HG03520 (cell line): ENCODE results near the gene SIX5.
A peak's percentile ranks its signal among the peaks of the same experiment; 100 is the strongest.

Source experiments
- ATAC-seq: cut with Tn5 transposase; IDR thresholded peaks from one replicate; pipeline ENCODE4 v1.9.1; 2021; ENCODE audit warnings: mild to moderate bottlenecking, moderate library complexity; ENCODE audit not compliant: unreplicated experiment

Gene SIX5

DNA sequence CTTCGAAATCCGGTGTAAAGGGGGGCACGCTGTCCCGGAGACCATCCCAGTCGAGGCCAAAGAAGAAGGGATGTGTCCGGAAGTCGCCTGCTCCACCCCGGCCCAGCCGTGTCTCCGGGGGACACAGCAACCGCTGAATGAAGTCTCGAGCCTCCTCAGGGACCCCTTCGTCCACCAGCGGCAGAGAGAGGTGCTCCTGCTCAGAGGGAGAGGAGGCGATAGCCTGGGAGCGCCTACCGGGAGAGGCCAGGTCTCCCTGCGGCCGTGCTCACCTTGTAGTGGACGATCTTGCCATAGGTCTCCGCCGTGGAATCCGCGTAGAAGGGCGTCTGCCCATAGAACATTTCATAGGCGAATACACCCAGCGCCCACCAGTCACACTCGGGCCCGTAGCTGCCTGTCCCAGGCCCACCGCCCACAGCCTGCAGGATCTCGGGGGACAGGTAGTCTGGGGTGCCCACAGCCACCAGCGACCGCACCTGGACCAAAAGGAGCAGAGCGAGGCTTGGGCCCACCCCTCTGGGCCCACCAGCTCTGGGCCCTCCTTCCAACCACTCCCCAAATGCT, 8.4 kb upstream of the SIX5 start:
- ATAC-seq = no peak

DNA sequence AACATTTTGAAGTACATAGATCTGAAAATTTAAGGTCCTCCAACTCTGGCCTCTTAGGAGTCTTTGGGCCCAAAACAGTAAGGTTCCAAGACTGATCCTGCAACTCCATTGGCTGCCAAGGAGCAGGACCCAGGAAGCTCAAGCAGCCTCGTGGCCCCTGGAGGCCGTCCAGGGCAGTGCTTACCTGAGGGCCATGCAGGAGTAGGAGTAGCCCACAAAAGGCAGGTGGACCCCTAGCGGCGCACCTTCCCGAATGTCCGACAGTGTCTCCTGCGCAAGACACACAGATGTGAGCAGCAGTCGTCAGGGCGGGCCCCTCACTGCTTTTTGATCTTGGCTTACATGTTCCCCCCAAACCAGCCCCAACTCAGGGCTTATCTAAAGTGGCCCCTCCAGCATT, 5.7 kb upstream of the SIX5 start:
- no peak for ATAC-seq

DNA sequence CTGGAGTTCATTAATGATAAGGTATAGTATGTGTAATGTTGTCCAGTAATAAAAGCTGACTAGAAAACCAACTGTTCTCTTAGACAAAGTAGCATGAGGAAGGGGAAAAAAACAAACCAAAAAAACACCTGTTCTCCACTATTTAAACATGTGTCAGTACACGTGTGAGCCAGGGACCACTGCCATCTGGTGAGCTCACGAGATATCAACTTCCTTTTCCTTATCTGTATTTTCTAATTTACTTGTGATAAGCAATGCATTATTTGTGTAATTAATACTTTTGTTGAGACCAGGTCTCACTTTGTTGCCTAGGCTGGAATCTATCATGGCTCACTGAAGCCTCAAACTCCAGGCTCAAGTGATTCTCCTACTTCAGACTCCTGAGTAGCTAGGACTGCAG, 4.3 kb upstream of the SIX5 start:
- no peak for ATAC-seq

DNA sequence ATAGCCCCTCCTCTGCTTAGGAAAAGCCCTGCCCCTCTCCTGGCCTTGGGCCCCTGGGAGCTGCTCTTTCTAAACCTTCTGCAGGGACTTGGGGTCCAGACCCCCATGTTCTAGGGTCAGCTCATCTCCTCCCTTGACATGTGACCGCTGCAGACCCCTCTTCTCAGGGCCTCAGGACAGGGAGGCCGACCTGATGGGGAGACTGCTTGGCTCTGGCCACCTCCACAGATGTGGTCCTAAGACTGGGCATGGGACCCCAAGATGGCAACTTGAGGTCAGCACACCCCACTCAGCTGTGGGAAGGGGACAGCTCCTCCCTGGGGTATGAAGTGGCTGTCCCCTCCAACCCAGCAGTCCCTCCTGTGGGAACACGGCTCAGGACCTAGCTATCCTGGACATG, 3.9 kb upstream of the SIX5 start:
- no peak for ATAC-seq

DNA sequence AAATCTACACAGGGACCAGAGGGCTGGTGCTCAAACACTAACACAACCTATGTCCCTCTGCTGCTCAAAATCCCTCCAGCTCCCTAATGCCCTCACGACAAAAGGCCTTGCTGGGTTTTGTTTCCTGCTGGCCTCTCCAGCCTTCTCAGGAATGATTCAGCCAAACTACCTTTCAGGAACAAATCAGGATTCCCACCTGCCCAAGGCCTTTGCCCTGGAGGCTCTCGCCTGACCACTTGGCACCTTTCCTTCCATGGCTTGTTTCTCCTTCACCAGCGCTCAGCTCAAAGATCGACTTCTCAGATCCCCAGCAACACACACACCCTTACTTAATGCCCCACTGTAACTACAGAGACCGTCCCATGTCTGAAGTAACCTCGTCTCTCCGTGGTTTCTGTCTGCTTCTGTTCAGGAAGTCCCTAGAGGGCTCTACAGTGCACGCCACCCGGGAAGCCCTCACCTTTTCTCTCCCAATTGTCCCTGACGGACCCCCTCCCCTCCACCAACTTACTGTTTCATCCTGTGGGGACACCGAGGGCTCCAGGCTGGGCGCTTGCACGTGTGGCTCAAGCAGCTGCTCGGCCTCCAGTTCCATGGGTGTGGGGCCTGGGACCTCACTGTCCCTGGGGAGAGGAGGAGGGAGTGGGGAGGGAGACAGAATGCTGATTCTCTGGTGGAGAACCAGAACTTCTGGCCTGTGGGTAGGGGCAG, 3.2 kb upstream of the SIX5 start:
- no peak for ATAC-seq

DNA sequence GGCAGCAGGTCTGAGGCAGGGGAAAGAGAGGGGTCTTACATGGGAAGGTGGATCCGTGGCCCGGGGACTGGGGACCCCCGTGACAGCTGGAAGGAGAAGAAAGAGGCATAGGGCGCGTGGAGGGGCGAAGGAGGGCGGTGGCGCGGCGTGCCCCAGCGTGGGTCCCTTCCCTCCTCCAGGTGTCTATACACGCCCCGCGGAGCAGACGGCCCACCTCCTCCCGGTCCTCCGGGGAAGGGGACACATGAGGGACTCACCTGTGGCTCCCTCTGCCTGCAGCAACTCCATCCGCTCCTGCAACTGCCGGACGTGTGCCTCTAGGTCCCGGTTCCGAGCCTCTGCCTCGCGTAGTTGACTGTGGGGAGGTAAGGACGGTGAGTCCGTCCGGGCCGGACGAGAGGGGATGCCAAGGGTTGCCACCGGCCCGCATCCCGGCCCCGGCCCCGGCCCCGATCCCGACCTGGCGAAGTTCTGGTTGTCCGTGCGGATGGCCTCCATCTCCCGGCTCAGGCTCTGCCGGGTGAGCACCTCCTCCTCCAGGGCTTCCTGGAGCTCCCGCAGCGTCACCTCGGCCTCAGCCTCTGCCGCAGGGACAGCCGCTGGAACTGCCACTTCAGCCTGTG, 2.4 kb upstream of the SIX5 start:
- ATAC-seq = no peak

DNA sequence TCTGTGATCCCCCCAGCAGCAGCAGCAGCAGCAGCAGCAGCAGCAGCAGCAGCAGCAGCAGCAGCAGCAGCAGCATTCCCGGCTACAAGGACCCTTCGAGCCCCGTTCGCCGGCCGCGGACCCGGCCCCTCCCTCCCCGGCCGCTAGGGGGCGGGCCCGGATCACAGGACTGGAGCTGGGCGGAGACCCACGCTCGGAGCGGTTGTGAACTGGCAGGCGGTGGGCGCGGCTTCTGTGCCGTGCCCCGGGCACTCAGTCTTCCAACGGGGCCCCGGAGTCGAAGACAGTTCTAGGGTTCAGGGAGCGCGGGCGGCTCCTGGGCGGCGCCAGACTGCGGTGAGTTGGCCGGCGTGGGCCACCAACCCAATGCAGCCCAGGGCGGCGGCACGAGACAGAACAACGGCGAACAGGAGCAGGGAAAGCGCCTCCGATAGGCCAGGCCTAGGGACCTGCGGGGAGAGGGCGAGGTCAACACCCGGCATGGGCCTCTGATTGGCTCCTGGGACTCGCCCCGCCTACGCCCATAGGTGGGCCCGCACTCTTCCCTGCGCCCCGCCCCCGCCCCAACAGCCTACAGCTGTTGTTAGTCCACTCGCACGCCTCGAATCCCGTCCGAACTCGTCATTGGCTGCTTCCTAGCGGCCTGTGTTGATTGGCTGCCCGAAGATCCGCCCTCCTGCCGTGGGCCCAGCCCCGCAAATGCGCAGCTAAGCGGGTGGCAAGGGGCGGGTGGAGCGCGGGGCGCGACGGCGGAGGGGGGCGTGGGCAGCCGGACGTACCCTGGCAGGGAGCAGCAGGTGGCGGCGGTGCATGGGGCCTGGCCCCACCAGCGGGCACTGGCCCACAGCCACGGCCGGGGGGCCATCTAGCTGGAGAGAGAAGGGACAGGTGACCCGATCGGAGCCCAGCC, 1.4 kb upstream of the SIX5 start:
- peak; percentile 40 for ATAC-seq

DNA sequence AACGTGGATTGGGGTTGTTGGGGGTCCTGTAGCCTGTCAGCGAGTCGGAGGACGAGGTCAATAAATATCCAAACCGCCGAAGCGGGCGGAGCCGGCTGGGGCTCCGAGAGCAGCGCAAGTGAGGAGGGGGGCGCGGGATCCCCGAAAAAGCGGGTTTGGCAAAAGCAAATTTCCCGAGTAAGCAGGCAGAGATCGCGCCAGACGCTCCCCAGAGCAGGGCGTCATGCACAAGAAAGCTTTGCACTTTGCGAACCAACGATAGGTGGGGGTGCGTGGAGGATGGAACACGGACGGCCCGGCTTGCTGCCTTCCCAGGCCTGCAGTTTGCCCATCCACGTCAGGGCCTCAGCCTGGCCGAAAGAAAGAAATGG, 754 bp upstream of the SIX5 start:
- no peak for ATAC-seq

DNA sequence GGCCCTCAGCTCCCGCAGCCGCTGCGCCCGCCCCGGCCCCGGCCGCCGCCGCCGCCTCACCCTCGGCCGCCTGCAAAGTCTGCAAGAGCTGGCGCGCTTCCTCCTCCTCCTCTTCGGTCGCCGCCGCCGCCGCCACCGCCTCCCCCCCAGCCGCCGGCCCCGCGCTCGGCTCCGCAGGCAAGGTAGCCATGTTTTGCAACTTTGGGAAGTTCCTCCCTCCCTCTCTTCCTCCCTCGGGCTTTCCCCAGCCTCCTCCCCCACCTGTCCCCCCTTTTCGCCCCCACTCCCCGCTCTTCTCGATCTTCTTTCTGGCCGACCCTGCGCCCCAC, 433 bp downstream of the SIX5 start:
- ATAC-seq = no peak

DNA sequence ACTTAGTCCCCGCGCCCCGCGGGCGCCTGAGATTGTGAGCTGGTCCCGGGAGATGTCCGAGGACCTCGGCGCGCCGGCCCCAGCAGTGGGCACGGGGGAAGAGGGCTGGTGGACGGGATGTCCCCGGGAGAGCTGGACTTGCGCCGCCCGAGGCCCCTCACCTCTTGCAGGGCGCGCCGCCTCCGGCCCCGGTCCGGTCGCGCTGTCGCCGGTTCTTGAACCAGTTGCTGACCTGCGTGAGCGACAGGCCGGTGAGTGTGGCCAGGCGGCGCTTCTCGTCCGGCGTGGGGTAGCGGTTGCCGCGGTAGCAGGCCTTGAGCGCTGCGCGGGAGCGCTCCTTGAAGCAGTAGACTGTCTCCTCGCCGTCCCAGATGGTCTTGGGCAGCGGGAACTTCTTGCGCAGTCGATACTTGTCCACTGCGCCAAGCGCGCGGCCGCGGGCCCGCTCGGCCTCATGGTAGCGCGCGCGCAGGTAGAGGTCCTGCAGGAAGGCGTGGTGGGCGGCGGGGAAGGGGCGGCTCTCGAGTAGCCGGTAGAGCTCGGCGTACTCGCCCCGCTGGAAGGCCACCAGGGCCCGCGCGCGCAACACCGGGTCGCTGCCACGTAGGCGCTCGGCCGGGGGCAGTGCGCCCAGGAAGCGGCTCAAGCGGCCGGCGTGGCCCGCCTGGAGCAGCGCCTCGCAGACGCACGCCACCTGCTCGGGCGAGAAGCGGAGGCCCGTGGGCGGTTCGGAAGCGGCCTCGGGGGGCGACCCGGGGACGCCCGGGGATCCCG, 984 bp downstream of the SIX5 start:
- ATAC-seq = no peak

DNA sequence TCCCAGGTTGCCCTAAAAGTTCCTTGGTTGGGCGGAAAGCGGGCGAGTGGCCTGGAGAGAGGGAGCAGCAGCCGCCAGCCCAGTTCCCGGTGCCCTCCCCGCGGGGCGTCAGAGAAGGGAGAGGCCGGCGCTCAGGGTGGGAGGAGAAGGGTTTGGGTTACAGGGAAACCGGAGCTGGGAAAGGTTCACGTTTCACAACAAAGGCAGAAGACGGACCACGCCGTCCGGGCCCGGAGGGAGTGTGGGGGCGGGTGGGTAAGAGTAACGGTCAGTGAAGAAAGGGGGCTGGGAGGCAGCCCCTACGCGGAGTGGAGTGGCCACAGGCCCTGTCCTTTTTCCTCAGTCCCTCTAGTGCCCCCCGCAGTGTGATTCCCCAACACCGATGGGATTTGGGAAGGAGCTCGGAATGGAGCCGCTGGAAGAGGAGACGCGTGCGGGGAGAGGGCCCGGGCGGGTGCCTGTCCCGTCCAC, 1.6 kb downstream of the SIX5 start:
- ATAC-seq = no peak

DNA sequence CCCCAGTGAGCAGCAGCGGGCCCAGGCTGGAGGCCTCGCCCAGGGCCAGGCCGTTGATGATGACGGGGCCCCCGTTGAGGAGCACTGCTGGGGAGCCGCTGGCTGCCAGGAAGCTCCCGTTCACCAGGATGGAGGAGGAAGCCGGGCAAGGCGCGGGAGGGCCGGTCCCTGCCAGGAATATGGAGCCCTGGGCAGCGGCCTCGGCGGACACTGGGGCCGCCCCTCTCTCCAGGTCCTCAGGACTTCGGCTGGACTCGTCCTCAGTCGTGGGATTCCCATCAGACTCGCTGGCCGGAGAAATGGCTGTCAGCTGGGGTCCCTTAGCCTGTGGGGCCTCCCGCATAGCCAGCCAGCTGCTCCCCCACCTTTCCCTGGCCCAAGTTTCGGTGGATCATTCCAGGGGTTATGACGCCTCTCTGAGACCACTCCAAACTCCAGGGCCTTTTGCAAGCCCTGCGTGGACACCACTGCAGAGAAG, 2.1 kb downstream of the SIX5 start:
- no peak for ATAC-seq

DNA sequence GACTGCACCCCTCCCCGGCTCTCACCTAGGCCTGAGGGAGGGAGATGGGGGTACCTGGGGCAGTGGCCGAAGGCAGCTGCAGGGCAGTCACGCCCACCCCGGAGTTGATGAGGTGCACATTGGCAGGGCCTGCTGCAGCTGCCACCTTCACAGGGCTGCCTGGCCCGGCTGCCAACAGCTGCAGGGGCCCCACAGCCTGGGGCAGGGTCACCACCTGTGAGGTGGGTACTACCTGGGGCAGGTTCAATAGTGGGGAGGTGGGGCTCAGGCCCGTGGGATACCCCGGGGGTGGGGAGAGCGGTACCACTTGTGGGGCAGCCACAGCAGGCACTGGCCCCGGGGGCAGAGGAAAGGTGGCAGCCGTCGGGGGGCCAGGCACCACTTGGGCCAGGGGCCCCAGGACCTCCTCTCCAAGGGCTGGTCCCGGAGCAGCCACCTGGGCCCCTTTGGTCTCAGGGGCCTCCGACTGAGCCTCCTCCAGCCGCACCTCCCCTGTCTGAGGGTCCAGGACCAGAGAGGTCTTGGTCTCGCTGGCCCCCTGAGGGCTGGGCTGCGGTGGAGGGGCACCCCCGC, 2.7 kb downstream of the SIX5 start:
- no peak for ATAC-seq

DNA sequence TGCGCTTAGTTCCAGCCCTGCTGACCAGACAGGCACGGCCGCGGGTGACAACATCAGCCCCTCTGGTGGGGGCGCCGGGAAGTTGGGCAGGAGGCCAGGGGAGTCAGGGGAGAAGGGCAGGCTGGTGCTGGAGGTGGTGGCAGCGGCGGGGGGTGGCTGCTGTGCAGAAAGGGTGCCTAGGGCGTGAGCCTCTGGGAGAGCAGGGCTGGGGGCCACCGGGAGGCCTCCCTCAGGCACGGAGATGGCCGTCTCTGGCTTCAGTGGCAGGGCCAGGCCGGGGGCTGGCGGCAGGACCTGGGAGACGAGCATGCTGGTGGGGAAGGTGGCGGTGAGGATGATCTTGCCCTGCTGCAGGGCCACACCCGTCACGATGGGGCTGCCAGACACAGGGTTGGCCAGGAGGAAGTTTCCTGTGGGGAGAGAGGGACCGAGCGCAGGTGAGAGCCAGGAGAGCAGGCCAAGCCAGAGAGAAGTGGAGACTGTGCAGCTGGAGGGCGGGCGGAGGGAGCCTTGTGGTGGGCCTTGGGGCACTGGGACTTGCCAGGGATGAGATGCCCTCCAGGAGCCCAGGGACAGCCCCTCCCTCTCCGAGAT, 3.3 kb downstream of the SIX5 start:
- no peak for ATAC-seq

DNA sequence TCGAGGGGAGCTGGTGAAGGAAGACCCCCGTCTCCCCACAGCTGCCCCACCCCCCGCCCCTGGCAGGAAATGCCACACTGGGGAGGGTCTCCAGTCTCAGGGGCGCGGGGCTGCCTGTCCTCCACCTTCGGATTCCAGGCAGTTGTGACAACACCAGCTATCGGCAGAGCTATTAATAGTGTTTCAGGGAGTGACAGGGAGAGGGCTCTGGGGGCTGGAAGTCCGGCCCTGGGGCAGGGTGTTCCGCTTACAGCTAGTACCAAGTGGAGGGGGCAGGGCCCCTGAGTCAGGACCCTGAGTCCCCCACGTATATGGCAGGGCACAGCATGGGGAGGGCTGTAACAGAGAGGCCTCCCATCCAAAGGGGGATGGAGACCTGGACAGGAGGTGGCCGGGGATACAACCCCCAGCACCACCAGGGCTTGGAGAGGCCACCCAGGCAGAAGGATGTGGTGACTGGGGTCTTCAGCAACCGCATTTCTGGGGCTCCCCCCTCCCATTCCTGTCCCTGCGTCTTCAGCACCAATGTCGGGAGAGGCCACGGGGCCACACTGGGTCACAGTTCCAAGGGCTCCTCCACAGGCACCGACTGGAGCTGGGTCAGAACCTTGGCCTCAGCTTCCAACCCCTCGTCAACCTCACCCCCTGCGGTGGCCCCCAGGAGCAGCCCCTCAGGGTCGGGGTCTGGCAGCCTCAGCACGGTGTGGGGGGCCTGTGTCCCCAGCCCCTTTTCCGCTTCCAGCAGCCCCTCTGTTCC, 3.9 kb downstream of the SIX5 start:
- no peak for ATAC-seq

DNA sequence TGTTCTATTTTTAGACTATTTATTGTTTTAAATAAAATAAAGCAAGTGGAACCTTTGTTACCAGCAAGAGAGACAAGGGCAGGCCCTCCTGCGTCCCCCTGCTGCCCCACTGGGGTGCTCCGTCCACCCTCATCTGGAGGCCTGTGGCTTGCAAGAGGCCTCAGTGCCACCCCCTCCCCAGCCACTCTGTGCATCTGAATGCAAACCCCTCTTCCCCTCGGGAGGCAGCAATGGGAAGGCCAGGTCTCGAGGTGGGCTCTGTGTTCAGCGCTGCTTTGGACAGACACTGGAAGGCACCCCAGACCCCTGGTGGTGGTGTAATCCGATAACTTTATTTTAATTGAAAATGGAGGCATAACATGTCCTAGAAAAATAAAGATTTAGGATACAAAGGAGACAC, 4.6 kb downstream of the SIX5 start:
- no peak for ATAC-seq

DNA sequence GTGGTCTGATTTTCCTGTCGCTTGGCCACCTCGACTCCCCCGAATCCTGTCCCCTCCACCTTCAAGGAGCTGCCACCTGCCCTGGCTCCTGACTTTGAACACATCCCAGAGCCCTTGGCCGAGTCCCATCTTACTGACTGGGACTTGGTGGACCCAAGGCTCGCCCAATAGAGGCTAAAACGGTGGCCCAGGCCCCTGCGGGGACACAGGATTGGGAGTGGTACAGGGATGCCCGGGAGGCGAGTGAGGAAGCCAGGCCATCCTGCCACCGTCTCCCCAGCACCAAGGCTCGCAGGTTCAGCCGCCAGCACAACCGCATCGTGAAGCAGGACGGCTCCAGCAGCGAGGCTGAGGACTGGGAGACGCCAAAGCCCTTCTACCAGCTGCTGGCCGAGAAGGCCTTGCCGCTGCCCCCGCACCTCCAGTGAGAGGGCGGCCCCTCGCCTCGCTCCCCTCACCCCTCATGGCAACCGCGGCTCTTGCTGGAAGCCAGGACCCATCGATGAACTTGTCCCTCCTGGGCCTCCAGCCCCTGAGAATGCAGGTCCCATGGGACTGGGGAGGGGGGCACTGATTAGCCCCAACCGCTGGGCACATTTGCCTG, 5.3 kb downstream of the SIX5 start:
- ATAC-seq = no peak

DNA sequence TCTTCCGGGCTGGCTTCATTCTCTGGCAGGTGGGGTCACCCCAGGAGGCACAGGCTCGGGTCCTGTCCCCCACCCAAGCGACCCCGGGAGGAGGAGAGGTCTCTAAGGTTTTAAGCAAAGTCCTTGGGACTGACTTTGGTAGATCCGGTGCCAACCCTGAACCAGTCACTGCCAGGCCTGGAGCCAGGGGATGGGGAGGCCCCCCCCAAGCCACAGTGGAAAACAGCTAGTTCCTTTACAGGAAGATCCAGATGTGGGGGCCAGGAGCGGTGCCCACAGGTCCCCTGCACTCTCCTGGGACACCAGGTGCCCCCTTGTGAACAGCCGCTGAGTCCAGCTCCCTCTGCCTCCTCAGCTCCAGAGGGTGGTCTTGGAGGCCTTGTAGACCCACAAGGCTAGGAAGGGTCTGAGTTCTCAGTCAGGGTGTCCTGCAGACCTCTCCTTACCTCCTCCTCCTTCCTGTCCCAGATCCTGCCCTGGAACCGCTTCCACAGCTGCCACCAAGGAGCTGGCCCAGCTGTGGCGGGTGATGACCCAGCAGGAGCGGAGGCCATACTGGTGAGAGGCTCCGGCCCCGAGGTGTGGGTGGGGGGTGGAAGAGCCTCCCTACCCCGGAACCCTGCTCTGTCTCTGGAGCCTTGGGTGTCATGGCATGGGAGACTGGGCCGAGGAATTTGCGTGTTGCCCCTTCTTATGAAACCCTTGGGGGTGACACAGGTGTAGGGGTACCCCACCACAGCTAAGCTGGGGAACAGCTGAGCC, 6.0 kb downstream of the SIX5 start:
- no peak for ATAC-seq
